H9 (cell line): Measurements from ENCODE around the gene TCF7L1. TPM values are rescaled to one million over a fixed set of nuclear protein-coding genes. Genes with fewer than 3 reads are reported as not detected.
"Not testable (repeated sequence)": the region's sequence is repeated elsewhere in the genome, so short reads cannot be mapped to it uniquely, and the experiment has no call there.

Experiments
- DNase-seq: peaks from one replicate; pipeline ENCODE4 v3.0.0-alpha.2; 2017
- H2AFZ ChIP-seq: one replicate; pipeline ENCODE4 v1.6.1; 2013; ENCODE audit warnings: mild to moderate bottlenecking, low read length, control low read depth, moderate library complexity
- H2AK5ac ChIP-seq: 2 replicates; pipeline ENCODE4 v1.6.1; 2013; ENCODE audit warnings: low read length, control low read depth, mixed read lengths; ENCODE audit not compliant: insufficient read length
- H2BK120ac ChIP-seq: one replicate; pipeline ENCODE4 v1.6.1; 2013; ENCODE audit warnings: low read depth, mild to moderate bottlenecking, low read length, control low read depth, inconsistent platforms; ENCODE audit not compliant: poor library complexity, severe bottlenecking
- H2BK12ac ChIP-seq: 2 replicates; pipeline ENCODE4 v1.6.1; 2013; ENCODE audit warnings: low read length, control low read depth, mixed read lengths, low read depth; ENCODE audit not compliant: insufficient read length
- H2BK15ac ChIP-seq: 2 replicates; pipeline ENCODE4 v1.6.1; 2013; ENCODE audit warnings: low read depth, low read length, control low read depth
- H2BK20ac ChIP-seq: one replicate; pipeline ENCODE4 v1.6.1; 2013; ENCODE audit warnings: low read depth, mild to moderate bottlenecking, low read length, control low read depth, inconsistent platforms; ENCODE audit not compliant: poor library complexity, severe bottlenecking
- H2BK5ac ChIP-seq: 2 replicates; pipeline ENCODE4 v1.6.1; 2013; ENCODE audit warnings: low read length, control low read depth, mixed read lengths; ENCODE audit not compliant: insufficient read length
- H3K14ac ChIP-seq: 2 replicates; pipeline ENCODE4 v1.6.1; 2013; ENCODE audit warnings: low read length, control low read depth; ENCODE audit not compliant: insufficient read depth
- H3K18ac ChIP-seq: 2 replicates; pipeline ENCODE4 v1.6.1; 2013; ENCODE audit warnings: low read depth, mild to moderate bottlenecking, mixed read lengths, low read length, control low read depth; ENCODE audit not compliant: insufficient read length
- H3K23ac ChIP-seq: 2 replicates; pipeline ENCODE4 v1.6.1; 2013; ENCODE audit warnings: low read length, control low read depth, mixed read lengths, low read depth; ENCODE audit not compliant: insufficient read length
- H3K23me2 ChIP-seq: 2 replicates; pipeline ENCODE4 v1.6.1; 2013; ENCODE audit warnings: low read depth, mild to moderate bottlenecking, mixed read lengths, low read length, control low read depth; ENCODE audit not compliant: insufficient read length, poor library complexity, severe bottlenecking
- H3K27ac ChIP-seq: 2 replicates; pipeline ENCODE4 v1.5.1; 2013; ENCODE audit warnings: low read length, control low read depth, mixed read lengths, low read depth; ENCODE audit not compliant: insufficient read length
- H3K27me3 ChIP-seq: 2 replicates; pipeline ENCODE4 v1.6.1; 2013; ENCODE audit warnings: low read length, control low read depth, inconsistent platforms; ENCODE audit not compliant: insufficient read depth
- H3K4ac ChIP-seq: 2 replicates; pipeline ENCODE4 v1.6.1; 2013; ENCODE audit warnings: low read depth, mild to moderate bottlenecking, control low read depth, inconsistent platforms, low read length, moderate library complexity
- H3K4me1 ChIP-seq: 2 replicates; pipeline ENCODE4 v1.6.1; 2013; ENCODE audit warnings: low read length, control low read depth, inconsistent platforms; ENCODE audit not compliant: insufficient read depth
- H3K4me2 ChIP-seq: 2 replicates; pipeline ENCODE4 v1.6.1; 2013; ENCODE audit warnings: low read length, control low read depth, mixed read lengths; ENCODE audit not compliant: insufficient read length, insufficient read depth
- H3K56ac ChIP-seq: 2 replicates; pipeline ENCODE4 v1.6.1; 2013; ENCODE audit warnings: low read depth, mild to moderate bottlenecking, mixed read lengths, low read length, control low read depth; ENCODE audit not compliant: insufficient read length
- H3K79me1 ChIP-seq: 2 replicates; pipeline ENCODE4 v1.6.1; 2013; ENCODE audit warnings: low read depth, mild to moderate bottlenecking, moderate library complexity, low read length, control low read depth, inconsistent platforms; ENCODE audit not compliant: insufficient read depth, poor library complexity, severe bottlenecking
- H3K79me2 ChIP-seq: 2 replicates; pipeline ENCODE4 v1.6.1; 2013; ENCODE audit warnings: low read length, control low read depth, inconsistent platforms; ENCODE audit not compliant: insufficient read depth
- H3K9ac ChIP-seq: 2 replicates; pipeline ENCODE4 v1.6.1; 2013; ENCODE audit warnings: low read length, control low read depth, mixed read lengths; ENCODE audit not compliant: insufficient read length; ENCODE audit errors: extremely low read depth
- H3K9me3 ChIP-seq: one replicate; pipeline ENCODE4 v1.6.1; 2013; ENCODE audit warnings: low read depth, low read length, inconsistent platforms; ENCODE audit not compliant: control insufficient read depth
- H3T11ph ChIP-seq: one replicate; pipeline ENCODE4 v1.6.1; 2013; ENCODE audit warnings: mild to moderate bottlenecking, low read length, control low read depth, inconsistent platforms
- H4K20me1 ChIP-seq: one replicate; pipeline ENCODE4 v1.6.1; 2013; ENCODE audit not compliant: control insufficient read depth, insufficient read length, insufficient read depth
- H4K5ac ChIP-seq: 2 replicates; pipeline ENCODE4 v1.6.1; 2013; ENCODE audit warnings: low read depth, mild to moderate bottlenecking, mixed read lengths, low read length, control low read depth; ENCODE audit not compliant: insufficient read length
- H4K8ac ChIP-seq: replicated peaks from 2 replicates; pipeline ENCODE4 v1.6.1; 2013; ENCODE audit warnings: low read length, control low read depth, mixed read lengths, low read depth; ENCODE audit not compliant: insufficient read length
- H4K91ac ChIP-seq: 2 replicates; pipeline ENCODE4 v1.6.1; 2013; ENCODE audit warnings: low read depth, mild to moderate bottlenecking, moderate library complexity, mixed read lengths, low read length, control low read depth; ENCODE audit not compliant: insufficient read length
- H3K27ac Mint-ChIP-seq, 3 experiments: 2 replicates in 2 of 3; 3 replicates in 1 of 3; pipeline ENCODE4 v1.8.0; 2020 to 2021; ENCODE audit warnings: mixed read lengths in 3 of 3, mild to moderate bottlenecking in 1 of 3, moderate library complexity in 1 of 3
- H3K27me3 Mint-ChIP-seq: 2 replicates; pipeline ENCODE4 v1.8.0; 2021; ENCODE audit warnings: low read depth, mild to moderate bottlenecking, moderate library complexity, mixed read lengths
- H3K36me3 Mint-ChIP-seq, 3 experiments: 2 replicates in 2 of 3; 3 replicates in 1 of 3; pipeline ENCODE4 v1.8.0; 2020 to 2021; ENCODE audit warnings: low read depth in 3 of 3, mixed read lengths in 3 of 3; ENCODE audit not compliant: insufficient read depth in 1 of 3
- H3K4me1 Mint-ChIP-seq, 2 experiments: 2 replicates each; pipeline ENCODE4 v1.8.0; 2020; ENCODE audit warnings: mixed read lengths in 2 of 2
- H3K4me3 Mint-ChIP-seq, 2 experiments: 2 replicates in 1 of 2; 3 replicates in 1 of 2; pipeline ENCODE4 v1.8.0; 2020 to 2021; ENCODE audit warnings: mild to moderate bottlenecking in 2 of 2, mixed read lengths in 2 of 2, moderate library complexity in 1 of 2
- H3K9me3 Mint-ChIP-seq, 2 experiments: 2 replicates in 1 of 2; 3 replicates in 1 of 2; pipeline ENCODE4 v1.8.0; 2020; ENCODE audit warnings: mild to moderate bottlenecking in 2 of 2, mixed read lengths in 2 of 2, moderate library complexity in 1 of 2
- CTCF ChIP-seq: fragments of 200-600 bp; sonication (generic); conservative IDR thresholded peaks from 3 replicates; pipeline ENCODE4 v1.8.0; 2021; ENCODE audit warnings: antibody characterized with exemption, mild to moderate bottlenecking
- WGBS: extraction: QIAGEN DNeasy Blood & Tissue Kit; methylation state at CpG from one replicate; pipeline ENCODE4 v1.1.7; 2013; ENCODE audit warnings: missing lambda C conversion rate, low lambda C conversion rate, mixed read lengths; ENCODE audit not compliant: insufficient read length; ENCODE audit errors: extremely low coverage; 5-methylcytosine and 5-hydroxymethylcytosine counted together
- total RNA-seq: library from RNA; stranded (reverse); gene quantifications from 2 replicates; pipeline ENCODE4 v1.2.1, GENCODE V29; 2021

Gene TCF7L1
- total RNA-seq, 1 experiment from 2014 or later = 112 TPM

- Histone ChIP-seq H4K8ac (no peak overlapping the region), H4K5ac (no peak overlapping the region), H4K20me1 (no peaks in the 10 kb centered on the region), H3K4me2 (no peak overlapping the region), H3K9ac (no peak overlapping the region), H3K23me2 (no peaks in the 10 kb centered on the region), H3K4me1 (no peaks in the 10 kb centered on the region), H2AK5ac (no peak overlapping the region), H3K9me3 (no peaks in the 10 kb centered on the region), H3K79me1 (no peaks in the 10 kb centered on the region), H3K14ac (no peak overlapping the region), H2AFZ (no peak overlapping the region), H4K91ac (no peak overlapping the region), H3K27me3 (peaks cover 5% of the 10 kb centered on the region; the same call in 1 of the 2 replicates), H3K56ac (no peak overlapping the region), H2BK5ac (no peak overlapping the region), H2BK120ac (no peak overlapping the region), H3T11ph (no peak overlapping the region), H3K79me2 (no peaks in the 10 kb centered on the region), H2BK12ac (no peak overlapping the region), H3K27ac (no peak overlapping the region), H2BK20ac (no peak overlapping the region), H3K23ac (no peak overlapping the region), H3K4ac (no peak overlapping the region), H2BK15ac (no peak overlapping the region), H3K18ac (no peak overlapping the region)
- DNase-seq = no peak
- no peaks in the 10 kb centered on the region; a peak in 1 of 7 replicates for H3K36me3 Mint-ChIP-seq
- H3K4me1 Mint-ChIP-seq = peaks cover 11 to 19% of the 10 kb centered on the region in 2 experiments
- H3K9me3 Mint-ChIP-seq = no peaks in the 10 kb centered on the region
- no CpG with 5 or more reads among the region's 1 CpG for WGBS
- H3K4me3 Mint-ChIP-seq = no peak overlapping the region
- no peak overlapping the region for H3K27ac Mint-ChIP-seq
- H3K27me3 Mint-ChIP-seq = peaks cover 80% of the 10 kb centered on the region
- TF ChIP-seq CTCF = no peak
Measured at GRCh38 chr2:85120363-85120762, 12.8 kb upstream of the TCF7L1 start.

GRCh38 chr2:85126462-85126861, 6.7 kb upstream of the TCF7L1 start:
- not testable (repeated sequence) for H4K91ac ChIP-seq, H3K4me1 Mint-ChIP-seq, H3K79me2 ChIP-seq, H3K14ac ChIP-seq, H3K9me3 ChIP-seq, H3K56ac ChIP-seq, H4K5ac ChIP-seq, H3K9me3 Mint-ChIP-seq, H3K4ac ChIP-seq, H3K4me1 ChIP-seq, H2AK5ac ChIP-seq, H2BK120ac ChIP-seq, H2AFZ ChIP-seq, H3K36me3 Mint-ChIP-seq, H3T11ph ChIP-seq, H3K27ac Mint-ChIP-seq, H3K27me3 ChIP-seq, H3K27ac ChIP-seq, H3K23me2 ChIP-seq, H3K4me3 Mint-ChIP-seq, H3K18ac ChIP-seq, H2BK20ac ChIP-seq, DNase-seq, H3K79me1 ChIP-seq, H2BK5ac ChIP-seq, H2BK12ac ChIP-seq, H4K20me1 ChIP-seq, H3K23ac ChIP-seq, H3K4me2 ChIP-seq, H2BK15ac ChIP-seq, H4K8ac ChIP-seq, H3K9ac ChIP-seq
- peaks cover 36% of the 10 kb centered on the region for H3K27me3 Mint-ChIP-seq
- WGBS = no CpG with 5 or more reads among the region's 5 CpGs
